Stimulated activated CD4-positive, alpha-beta T cell treated with anti-CD3 and anti-CD28 coated beads, TNF-alpha, amount 100 ng/mL, for 48 hours (primary cell): ENCODE measurements around the gene PTPN1.

Experiments
- DNase-seq, 3 donors: peaks; one replicate each; pipeline ENCODE4 v3.0.0-alpha.2; 2020; ENCODE audit warnings: low read depth in 3 of 3

The PTPN1 gene

GRCh38 chr20:50575865-50576720 is 65.9 kb downstream of the PTPN1 start:
- peak; percentile 43 to 63 (median 45) for DNase-seq

DNA sequence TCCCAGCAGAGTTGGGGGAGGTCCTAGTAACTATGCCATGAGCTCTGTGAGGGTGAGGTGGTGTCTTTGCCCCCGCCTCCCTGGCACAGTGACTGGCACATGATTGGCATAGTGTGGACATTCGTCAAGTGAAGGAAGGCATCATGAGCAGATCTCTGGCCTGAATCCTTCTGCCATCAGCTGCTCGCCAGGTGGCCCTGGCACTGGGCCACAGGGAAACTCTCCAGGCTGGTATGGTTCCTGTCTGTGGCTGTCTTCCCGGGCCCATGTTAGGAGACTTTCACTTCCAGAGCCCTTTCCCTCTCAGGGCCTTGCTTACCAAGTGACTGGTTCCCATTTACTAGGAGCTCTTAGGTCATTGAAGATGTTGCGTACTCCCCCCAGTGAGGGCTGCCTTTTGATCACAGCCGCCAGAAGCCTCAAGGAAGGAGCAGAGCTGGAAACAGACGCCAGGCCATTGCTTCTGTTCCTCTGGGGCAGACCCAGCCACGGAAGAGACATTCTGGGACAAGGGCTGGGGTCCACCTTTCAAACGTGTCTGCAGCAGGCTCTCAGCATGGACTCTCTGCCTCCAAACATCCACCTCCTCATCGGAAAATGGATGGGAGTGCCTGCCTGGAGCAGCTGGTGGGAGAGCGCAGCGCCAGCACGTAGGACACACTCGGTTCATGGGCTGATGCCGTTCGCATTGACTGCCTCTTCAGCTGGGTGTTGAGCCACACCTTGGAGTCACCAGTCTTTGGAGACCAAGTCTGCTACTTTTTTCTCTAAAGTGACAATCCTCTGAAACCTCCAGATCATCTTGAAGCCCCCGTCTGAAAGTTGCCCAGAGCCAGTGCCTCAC is 67.2 kb downstream of the PTPN1 start:
- DNase-seq, result no peak

DNA sequence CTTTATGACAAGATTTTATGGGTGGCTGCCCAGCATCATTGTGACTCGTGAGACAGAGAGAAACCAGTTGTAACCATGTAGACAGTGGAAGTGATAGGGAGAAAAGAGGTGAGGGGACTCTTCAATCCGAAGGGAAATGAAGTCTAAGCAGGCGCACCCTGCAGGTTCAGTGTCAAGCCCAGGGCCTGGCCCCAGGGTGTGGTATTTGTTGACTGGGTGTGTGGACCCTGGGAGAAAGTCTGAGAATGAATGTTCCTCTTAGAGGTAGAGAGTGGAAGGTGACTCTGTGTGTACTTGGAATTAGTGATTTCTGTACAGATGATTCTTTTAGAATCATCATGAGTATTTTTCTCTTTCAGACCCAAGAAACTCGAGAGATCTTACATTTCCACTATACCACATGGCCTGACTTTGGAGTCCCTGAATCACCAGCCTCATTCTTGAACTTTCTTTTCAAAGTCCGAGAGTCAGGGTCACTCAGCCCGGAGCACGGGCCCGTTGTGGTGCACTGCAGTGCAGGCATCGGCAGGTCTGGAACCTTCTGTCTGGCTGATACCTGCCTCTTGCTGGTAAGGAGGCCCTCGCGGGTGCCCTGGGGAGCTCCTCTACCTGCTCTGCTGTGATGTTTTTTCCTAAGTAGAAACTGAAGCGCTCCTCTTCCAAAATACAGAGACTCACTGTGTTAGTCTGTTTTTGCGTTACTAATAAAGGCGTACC is 68.0 kb downstream of the PTPN1 start:
- DNase-seq, result no peak

DNA sequence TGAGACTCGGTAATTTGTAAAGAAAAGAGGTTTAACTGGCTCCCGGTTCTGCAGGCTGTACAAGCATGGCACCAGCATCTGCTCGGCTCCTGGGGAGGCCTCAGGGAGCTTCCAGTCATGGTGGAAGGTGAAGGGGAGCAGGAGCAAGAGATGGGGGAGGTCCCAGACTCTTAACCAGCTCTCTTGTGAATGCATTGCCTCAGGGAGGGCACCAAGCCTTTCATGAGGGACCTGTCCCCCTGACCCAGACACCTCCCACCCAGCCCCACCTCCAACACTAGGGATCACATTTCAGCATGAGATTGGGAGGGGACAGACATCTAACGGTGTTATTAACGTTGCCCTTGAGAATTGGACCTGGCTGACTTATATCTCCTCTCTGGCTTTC is 68.6 kb downstream of the PTPN1 start:
- DNase-seq, result no peak

GRCh38 chr20:50579511-50579910 is 69.3 kb downstream of the PTPN1 start:
- no peak for DNase-seq

DNA sequence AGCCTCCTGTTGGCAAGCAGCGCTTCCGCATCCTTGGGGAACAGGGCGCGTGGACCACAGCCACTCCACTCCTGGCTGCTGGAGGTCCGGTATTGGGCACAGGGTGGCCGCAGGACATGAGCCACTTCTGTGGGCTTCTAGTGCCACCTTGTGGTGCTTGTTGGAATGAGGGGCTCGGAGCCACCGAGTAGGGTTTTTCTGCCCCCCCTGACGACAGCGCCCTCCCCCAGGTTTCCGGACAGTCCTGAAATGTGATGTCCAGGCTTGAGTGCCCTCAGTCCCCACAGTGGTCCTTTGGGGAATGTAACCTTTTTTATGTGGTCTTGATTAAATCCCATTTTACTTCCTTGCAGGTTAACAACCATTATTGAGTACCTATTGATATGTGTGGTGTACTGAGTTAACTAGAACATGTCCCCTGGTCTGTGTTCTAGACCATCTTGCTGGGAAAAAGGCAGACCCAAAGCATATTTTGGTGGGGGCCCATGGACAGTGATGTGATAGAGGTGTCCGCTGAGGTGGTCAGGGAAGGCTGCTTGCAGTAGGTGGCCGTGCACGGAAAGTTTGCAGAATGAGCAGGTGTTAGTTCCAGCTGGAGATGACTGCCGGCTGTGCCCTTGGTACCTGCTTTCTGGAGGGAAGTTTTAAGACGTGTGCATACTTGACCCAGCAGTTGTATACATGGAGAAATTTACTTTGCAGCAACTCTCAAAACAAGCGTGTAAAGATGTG is 70.0 kb downstream of the PTPN1 start:
- DNase-seq, result peak in 1 of 3 donors; percentile 29

GRCh38 chr20:50580842-50581544 is 70.8 kb downstream of the PTPN1 start:
- DNase-seq, result no peak

- no peak for DNase-seq
Measured at GRCh38 chr20:50582092-50582491, 71.9 kb downstream of the PTPN1 start.

DNA sequence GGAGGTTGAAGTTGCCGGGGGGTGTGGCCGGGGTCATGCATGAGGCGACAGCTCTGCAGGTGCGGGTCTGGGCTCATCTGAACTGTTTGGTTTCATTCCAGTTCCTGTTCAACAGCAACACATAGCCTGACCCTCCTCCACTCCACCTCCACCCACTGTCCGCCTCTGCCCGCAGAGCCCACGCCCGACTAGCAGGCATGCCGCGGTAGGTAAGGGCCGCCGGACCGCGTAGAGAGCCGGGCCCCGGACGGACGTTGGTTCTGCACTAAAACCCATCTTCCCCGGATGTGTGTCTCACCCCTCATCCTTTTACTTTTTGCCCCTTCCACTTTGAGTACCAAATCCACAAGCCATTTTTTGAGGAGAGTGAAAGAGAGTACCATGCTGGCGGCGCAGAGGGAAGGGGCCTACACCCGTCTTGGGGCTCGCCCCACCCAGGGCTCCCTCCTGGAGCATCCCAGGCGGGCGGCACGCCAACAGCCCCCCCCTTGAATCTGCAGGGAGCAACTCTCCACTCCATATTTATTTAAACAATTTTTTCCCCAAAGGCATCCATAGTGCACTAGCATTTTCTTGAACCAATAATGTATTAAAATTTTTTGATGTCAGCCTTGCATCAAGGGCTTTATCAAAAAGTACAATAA is 72.5 kb downstream of the PTPN1 start:
- no peak for DNase-seq

- no peak for DNase-seq
Measured at GRCh38 chr20:50583442-50584150, 73.4 kb downstream of the PTPN1 start.

- no peak for DNase-seq
Measured at GRCh38 chr20:50584687-50585086, 74.5 kb downstream of the PTPN1 start.

- DNase-seq, result no peak
Measured at GRCh38 chr20:50585214-50585613, 75.0 kb downstream of the PTPN1 start.

DNA sequence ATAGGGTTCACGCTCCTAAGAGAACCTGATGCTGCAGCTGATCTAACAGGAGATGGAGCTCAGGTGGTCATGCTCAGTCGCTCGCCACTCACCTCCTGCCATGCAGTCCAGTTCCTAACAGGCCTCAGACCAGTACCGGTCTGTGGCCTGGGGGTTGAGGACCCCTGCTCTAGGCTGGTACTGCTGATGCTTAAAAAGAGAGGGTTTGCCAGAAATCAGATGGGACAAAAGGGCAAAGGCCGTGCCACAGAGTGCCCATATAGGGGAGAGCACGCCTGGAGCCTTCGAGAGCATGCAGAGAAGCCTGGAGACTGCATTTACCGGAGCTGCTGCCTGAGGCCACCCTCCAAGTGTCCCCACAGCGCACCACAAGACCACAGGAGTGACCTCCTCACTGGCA is 75.5 kb downstream of the PTPN1 start:
- no peak for DNase-seq

DNA sequence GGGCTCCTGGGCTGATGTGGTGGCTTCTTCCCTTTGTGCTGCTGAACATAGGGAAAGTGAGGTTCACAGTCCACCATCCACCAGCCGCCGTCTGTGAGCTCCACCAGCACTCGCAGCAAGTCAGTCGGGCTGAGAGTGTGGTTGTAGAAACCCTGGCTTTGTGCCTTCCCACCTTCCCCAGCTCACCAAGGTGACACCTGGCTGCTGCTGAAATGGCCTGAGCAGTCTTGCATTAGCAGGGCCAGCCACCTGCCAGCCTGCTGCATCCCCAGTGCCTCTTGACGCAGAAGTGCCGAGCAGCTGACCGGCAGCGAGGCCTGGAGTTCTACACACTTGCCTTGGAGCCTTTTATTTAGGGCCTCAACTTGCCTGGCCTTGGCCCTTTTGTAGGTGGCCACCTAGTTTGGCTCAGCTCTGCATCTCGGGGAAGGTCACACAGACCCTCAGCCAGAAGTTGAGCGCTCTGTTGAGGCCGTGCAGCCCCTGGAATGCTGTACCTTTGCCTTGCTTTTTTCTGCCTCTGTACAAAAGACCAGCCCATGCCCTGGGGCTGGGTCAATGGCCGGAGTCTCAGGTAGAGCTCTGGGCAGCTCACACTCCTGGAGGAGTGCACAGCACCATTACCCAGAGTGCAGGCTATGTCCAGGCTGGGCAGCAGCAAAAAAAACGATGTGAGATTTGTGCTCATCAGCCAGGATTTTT is 76.5 kb downstream of the PTPN1 start:
- no peak for DNase-seq

DNA sequence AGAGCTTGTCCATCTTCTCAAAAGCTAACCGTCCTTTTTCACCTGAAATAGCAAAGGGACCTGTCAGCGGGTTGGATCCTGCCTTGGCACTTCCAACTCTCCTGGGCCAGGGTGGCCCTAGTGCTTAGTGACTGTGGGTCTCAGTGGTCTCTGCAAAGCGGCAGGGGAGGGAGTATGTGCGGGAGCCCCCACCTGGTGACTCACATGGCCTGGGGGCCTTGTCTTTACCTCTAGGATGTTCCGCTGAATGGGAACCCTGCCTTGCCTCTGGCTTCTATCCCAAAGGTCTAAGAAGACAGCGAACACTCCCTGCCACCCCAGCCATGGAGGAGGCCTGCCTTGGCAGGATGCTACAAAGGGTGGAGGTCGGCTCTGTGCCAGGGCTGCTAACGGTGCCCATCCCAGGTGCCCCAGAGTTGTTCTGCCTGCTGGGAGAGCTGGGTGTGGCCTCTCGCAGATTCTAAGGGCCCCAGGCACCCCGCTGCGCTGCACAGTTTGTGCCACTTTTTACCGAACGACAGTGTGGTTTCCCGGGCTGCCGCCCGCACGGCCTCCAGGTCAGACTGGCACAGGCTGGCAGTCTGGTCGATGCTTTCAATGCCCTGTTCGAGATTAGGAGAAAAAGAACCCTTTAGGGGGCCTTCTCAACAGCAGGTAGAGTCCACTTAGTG is 77.2 kb downstream of the PTPN1 start:
- no peak for DNase-seq

DNA sequence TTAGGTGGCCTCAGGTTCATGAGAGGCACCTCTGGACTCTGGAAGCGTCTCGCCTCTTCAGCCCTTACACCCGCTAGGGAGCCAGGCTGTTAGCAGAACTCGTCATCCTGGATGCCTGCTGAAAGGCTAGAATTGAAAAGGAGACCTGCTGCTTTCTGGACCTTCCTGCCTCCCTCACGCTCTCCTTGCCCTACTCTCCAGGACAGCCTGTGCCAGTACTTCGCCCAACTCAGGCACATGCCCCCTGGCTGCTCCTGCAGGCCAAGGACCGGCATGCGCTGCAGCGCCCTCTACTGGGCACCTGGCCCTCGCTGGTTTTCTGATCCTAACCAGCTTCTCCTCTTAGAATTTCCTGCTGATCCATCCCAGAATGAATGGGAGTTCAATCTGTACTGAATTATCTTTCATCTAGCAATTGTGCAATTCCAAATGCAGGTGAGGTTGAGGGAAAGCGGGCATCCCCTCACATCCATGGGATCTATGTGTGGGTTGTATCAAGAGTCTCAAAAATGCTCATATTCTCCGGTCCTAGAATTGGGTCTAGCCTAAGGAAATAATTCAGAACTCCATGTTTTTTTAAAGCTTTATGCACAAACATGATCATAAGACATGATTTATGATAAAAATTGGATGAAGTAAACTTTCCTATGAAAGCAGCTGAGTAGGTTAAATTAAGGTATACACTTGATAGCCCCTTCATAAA is 78.0 kb downstream of the PTPN1 start:
- DNase-seq, result peak; percentile 52 to 73 (median 62)

GRCh38 chr20:50589548-50590347 is 79.6 kb downstream of the PTPN1 start:
- DNase-seq, result no peak
